NCI-H187 (cell line): ENCODE data around the gene RAMP2.
"Not testable (repeated sequence)": the region's sequence is repeated elsewhere in the genome, so short reads cannot be mapped to it uniquely, and the experiment has no call there.

Experiments
- DNase-seq, 2 experiments: peaks; one replicate each; lab custom pipeline; 2025; lab: John Stamatoyannopoulos, UW

The RAMP2 gene

GRCh38 chr17:42769964-42770363, 8.9 kb downstream of the RAMP2 start:
- not testable (repeated sequence) for DNase-seq

DNA sequence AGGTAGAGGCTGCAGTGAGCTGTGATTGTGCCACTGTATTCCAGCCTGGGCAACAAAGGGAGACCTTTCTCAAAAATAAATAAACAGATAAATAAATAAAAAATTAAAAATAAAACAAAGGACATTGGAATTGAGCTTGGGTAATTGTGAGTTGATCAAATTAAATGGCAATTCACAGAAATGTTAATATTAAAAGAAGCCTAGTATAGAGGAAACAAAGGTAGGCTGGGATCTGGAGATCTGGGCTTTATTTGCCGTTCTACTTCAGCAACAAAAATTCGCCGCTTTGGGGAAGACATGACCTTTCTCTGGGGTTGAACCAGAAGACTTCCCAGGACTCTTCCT, 11.9 kb downstream of the RAMP2 start:
- no peak for DNase-seq

DNA sequence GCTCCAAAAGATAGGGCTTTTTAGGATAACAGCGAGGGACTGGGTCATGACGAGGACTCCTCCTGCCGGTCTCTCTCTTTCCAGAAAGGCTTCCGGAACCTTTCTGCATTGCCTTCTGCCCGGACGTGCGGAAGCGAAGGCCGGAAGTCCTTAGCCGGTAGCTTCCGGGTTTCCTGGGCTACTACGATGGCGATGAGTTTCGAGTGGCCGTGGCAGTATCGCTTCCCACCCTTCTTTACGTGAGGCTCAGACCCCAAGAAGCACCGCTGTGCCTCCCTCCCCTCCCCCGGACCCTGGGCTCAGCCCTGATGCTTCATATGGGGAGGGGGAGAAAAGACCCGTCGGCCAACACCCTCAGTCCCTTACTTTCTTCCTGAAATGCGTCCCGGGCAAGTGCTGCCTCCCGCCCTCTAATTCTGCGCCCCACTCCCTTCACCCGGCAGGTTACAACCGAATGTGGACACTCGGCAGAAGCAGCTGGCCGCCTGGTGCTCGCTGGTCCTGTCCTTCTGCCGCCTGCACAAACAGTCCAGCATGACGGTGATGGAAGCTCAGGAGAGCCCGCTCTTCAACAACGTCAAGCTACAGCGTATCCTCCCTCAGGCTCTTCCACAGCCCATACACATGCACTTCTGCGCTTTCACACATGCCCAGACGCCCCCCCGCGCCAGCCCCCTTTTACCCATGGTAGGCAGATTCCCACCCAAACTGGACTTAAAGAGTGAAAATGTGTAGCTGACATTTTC, 12.4 kb downstream of the RAMP2 start, which contains the start of gene VPS25:
Gene VPS25 (plus strand): TSS at position 160 of the 746 bp plus-strand sequence. CDS start 27 bp downstream, at position 187.
- DNase-seq, result peak; percentile 55 to 70

DNA sequence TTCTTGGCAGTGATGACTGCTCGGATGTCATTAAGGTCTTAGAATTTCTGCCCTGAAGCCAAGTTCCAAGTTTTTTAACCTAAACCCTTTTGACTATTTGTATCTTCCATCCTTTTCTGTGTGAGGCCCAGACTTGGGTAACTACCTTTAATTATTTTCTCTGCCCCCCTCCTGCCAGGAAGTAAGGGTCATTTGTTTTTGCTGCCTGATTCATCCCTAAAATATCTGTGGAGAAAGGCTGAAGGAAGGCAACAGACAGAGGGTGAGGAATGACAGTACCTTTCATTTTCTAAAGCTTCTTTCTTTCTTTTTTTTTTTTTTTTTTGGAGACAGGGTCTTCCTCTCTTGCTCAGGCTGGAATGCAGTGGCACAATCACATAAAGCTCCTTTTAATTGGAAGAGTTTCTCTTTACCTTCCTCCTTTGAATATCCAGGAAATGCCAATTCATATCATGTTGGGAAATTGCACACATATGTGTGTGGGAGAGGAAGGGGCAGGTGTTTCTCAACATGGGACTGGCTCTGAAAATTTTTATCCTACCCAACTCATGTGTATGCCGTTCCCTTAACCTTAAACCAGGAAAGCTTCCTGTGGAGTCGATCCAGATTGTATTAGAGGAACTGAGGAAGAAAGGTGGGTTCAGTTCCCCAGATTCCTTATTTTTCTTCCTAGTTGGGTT, 13.2 kb downstream of the RAMP2 start:
- no peak for DNase-seq

GRCh38 chr17:42775534-42776098, 14.6 kb downstream of the RAMP2 start:
- no peak for DNase-seq

- DNase-seq, result no peak
Measured at GRCh38 chr17:42778570-42778969, 17.5 kb downstream of the RAMP2 start.

DNA sequence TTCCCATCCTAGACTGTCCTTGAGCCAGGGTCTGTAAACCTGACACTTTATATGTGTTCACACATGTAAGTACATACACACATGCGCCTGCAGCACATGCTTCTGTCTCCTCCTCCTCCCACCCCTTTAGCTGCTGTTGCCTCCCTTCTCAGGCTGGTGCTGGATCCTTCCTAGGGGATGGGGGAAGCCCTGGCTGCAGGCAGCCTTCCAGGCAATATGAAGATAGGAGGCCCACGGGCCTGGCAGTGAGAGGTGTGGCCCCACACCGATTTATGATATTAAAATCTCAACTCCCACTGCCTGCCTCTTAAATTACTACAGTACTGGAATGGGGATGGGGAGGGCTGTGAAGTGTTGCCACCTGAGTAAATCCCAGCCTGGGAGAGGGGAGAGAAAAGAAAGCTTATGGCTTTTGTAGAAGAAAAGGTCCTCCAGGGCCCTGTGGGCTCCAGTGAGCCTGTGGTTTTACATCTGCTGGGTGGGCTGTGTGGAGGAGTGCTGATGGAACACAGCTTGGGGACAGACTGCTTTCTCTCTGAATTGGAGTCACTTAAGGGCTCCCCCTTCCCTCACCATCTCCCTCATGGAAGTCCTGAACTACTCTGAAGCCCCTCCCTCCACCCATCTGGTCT, 18.4 kb downstream of the RAMP2 start:
- DNase-seq, result no peak

DNA sequence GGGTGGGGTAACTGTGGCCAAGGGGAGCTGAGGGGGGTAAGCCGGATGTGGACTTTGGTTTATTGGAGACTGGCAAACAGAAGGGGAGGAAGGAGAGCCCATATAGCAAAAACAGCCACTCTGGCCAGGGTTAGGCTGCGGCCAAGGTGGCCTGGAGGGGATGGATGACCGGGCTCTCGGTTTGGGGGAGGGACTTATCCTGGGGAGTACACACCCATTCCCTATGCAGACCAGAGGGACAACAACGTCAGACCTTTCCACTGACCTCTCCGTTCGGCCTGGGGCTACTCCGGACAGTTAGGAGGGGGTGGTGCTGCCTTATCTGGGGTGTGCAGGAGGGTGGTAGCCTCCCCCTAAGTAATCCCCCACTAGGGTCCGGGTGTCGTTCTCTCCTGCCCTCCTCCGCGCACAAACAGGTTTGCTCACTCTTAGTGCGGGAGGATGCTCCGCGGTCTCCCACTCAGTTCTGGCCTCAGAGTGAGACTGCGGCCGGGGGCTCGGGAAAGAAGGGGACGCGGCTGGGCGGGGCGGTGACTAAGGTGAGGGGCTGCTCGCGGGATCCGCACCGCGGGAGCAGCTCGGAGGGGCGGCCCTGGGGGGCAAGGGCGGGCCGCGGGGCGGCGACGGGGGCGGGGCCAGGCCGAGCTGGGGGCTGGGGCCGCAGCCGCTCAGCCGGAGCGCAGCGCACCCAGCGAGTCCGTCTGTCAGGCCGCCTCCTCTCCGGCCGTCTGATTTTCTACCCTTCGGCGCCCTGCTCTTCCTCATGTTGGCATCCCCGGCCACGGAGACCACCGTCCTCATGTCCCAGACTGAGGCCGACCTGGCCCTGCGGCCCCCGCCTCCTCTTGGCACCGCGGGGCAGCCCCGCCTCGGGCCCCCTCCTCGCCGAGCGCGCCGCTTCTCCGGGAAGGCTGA, 19.2 kb downstream of the RAMP2 start, which contains the start of gene WNK4:
Gene WNK4 (plus strand): TSS at position 675 of the 915 bp plus-strand sequence. CDS start 89 bp downstream, at position 764.
- no peak for DNase-seq

DNA sequence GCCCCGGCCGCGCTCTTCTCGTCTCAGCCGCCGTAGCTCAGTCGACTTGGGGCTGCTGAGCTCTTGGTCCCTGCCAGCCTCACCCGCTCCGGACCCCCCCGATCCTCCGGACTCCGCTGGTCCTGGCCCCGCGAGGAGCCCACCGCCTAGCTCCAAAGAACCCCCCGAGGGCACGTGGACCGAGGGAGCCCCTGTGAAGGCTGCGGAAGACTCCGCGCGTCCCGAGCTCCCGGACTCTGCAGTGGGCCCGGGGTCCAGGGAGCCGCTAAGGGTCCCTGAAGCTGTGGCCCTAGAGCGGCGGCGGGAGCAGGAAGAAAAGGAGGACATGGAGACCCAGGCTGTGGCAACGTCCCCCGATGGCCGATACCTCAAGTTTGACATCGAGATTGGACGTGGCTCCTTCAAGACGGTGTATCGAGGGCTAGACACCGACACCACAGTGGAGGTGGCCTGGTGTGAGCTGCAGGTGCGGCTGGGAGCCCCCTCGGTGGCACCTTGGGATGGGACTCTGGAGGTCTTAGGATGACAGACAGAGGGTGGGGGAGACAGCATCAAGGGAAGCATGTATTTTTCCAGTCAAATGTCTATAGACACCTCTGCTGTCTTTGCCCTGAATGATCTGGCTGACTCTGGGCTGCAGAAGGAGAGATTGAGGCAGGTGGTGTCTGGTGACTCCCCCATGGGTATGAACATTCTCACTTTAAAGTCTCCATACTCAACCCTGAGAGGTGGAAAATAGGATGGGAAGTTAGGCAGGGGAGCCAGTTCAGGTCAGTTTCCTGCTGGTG, 20.0 kb downstream of the RAMP2 start:
- DNase-seq, result no peak

DNA sequence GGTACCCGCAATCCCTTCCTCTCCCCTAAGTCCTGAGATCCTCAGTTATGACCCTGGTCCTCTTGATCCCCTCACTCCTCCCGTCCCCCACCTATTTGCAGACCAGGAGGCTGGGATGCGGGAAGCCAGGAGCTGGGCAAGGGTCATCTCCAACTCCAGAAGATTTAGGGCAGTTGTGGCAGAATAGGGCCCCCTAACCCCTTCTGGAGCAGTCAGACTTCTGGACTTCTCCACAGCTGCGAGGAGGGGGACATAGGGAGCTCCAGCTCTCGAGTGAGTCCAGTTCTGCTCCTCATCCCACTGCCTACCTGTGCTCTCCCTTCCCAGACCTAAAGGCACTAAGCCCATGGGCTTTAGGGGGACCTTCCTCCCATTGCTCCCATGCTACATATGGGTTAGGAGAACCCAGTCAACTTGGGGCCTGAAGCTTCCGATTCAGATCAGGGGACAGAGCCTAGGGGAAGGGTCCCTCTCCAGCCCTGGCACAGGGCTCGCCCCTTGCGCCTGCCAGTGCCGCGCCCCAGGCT, 20.7 kb downstream of the RAMP2 start:
- DNase-seq, result no peak

DNA sequence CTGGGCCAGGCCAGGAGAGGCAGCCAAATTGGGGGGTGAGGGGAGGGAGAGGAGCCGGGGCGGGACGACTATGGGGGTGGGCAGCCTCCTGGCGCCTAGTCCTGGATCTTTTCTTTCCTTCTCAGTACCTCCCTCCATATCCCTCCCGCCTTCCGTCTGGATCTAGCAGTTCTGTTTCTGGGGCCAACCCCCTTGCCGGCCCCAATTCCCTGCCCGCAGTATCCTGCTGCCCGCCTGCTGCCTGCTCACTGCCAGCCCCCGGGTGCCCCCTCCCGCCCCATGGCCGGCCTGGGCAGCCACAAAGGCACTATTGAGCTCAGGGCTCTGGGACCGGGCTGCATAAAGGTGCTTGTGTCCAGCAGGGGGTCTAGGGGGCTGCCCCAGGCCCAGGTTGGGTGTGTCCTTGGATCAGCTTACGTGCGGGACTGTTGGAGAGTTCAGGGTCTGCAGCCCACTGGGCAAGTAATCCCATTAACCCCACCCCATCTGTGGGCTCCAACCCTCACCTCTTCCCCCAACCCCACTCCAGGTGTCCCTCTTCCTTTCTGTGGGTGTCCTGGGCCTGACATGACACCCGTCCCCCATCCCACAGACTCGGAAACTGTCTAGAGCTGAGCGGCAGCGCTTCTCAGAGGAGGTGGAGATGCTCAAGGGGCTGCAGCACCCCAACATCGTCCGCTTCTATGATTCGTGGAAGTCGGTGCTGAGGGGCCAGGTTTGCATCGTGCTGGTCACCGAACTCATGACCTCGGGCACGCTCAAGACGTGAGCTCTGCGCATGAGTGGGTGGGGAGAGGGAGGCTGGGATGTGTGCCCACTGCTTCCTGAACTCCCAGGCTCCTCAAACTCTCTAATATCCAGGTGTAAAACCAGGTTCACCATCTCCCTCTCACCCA, 21.4 kb downstream of the RAMP2 start:
- no peak for DNase-seq

DNA sequence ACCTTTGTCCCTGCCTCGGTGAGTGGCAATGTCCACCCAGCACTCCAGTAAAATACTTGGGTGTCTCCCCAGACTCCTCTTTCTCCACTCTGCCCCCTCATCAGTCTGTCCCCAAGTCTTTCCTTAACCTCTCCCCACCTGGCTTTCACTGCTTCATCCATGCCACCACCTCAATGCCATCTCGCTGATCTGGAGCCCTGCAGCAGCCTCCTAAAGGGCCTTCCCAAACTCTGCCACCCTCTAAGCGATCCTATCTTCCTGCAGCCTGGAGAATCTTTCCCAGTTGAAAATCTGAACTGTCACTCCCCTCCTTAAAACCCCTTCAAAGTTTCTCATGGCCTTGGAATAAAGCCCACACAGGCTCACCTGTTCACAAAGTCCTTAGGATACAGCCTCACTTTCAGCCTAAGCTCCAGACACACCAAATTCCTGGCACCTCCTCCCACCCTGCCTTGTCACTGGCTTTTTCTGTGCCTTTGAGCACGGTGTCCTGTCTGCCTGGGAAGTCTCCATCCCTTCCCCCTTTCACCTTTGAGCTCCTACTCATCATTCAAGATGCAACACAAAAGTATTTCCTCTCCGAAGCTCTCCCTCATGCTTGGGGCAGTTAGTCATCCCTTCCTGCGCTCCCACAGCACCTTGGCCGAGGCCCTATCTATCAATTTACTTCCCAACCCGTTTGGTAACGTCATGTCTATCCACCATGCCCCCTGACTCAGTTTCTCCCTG, 22.2 kb downstream of the RAMP2 start:
- no peak for DNase-seq

DNA sequence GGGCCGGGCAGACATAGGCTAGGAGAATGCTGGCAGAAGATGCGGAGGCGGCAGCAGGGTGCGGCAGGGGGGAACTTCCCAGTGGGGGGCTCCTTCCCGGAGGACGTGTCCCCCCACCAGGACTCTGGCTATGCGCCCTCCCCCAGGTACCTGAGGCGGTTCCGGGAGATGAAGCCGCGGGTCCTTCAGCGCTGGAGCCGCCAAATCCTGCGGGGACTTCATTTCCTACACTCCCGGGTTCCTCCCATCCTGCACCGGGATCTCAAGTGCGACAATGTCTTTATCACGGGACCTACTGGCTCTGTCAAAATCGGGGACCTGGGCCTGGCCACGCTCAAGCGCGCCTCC, 22.7 kb downstream of the RAMP2 start:
- no peak for DNase-seq

- DNase-seq, result no peak
Measured at GRCh38 chr17:42784409-42784808, 23.4 kb downstream of the RAMP2 start.

GRCh38 chr17:42784811-42785592, 24.0 kb downstream of the RAMP2 start:
- DNase-seq, result no peak

GRCh38 chr17:42787266-42787665, 26.2 kb downstream of the RAMP2 start:
- DNase-seq, result no peak

GRCh38 chr17:42791948-42792347, 30.9 kb downstream of the RAMP2 start:
- DNase-seq, result no peak

- DNase-seq, result no peak
Measured at GRCh38 chr17:42792545-42792944, 31.5 kb downstream of the RAMP2 start.
